ENCODE results near the gene ZDHHC5.
"Not testable (repeated sequence)": the region's sequence is repeated elsewhere in the genome, so short reads cannot be mapped to it uniquely, and the experiment has no call there.

Gene ZDHHC5

DNA sequence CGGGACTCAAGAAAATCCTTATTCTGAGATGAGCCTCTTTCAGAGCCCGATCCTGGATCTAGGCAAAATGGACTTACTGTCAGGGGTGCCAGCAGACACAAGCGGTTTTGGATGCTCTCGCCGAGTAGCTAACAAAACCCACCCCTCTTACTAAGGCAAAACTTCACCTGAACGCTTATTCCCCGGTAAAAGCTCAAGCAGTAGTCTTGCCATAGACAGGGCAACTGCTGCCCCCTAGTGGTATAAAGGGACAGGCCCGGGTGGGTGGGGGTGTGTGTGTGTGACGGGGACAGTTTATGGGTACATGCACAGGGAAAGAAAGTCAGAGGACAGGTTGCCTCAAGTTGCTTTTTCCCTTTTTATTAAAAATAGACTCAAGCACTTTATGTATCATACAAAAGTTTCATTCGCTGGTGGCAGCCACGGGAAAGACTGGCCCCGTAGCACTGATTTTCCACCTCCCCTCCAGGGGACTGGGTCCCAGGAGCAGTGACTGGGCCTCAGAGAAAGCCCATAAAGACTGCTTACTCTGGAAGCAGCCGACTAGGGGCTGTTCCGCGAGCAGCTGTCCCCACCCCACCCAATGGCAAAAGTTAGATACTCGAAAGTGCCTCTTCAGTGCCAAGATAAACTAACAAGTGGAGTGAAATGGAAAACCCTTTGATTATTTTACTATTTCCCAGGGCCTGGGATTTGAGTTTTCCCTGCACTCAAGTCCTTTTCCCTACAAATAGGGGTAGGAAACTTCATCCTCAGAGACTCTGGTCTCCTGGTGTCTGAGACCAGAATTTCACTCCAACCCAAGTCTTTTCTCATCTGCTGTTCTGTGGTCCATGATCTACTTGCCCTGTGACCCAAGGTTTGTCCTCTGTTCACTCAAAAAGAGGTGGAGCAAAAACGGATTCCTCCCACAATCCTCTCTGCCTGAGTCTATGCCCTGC is 22.9 kb upstream of the ZDHHC5 start:
- peak; percentile 78 to 86 for DNase-seq (ENCODE audit: low read depth in 2 of 2, low spot score in 1 of 2)

DNA sequence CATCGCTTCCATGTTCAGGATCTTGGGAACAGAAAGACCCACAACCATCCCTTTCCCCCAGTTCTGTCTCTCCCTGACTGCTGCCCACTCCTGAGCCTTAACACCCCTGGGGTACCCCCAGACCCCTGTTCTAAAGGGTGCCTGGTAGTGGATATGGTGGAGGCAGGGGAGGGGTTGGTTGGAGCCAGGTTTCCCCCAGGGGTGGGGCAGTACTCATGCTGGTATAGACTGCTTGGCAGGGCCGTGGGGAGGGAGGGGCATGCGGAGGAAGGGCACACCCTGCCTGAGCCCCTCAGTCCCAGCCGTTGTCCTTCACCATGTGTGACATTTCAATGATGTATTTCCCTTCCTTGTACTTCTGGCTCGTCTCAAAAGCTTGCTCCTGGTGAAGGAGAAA is 22.2 kb upstream of the ZDHHC5 start:
- DNase-seq (ENCODE audit: low read depth in 2 of 2, low spot score in 1 of 2), result no peak

DNA sequence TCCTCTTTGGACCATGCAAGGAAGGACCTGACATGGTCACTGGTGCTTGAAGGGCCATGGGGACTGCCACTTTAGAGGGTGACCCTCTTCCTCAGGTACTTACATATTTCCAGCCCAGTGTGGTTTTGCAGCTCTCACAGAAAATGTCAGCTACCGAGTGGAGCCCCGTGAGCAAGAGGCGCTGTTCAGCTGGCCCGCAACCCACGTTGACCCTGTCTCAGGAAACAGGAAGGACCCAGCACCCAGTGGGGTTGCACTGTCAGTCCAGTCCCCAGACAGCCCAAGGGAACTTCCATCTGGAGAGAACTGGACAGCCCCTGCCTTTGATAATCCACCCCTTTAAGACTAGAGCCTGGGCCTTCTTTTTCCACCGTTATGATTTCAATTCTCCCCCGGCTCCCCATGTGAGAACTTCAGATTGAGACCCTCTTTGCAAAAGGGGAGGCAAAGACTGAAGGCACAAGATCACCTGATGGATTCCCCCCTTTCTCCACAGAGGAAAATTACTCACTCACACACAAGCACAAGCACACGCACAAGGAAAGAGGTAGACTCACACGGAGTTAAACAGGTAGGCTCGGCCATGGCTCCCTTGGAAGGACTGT is 21.6 kb upstream of the ZDHHC5 start:
- DNase-seq (ENCODE audit: low read depth in 2 of 2, low spot score in 1 of 2), result no peak

DNA sequence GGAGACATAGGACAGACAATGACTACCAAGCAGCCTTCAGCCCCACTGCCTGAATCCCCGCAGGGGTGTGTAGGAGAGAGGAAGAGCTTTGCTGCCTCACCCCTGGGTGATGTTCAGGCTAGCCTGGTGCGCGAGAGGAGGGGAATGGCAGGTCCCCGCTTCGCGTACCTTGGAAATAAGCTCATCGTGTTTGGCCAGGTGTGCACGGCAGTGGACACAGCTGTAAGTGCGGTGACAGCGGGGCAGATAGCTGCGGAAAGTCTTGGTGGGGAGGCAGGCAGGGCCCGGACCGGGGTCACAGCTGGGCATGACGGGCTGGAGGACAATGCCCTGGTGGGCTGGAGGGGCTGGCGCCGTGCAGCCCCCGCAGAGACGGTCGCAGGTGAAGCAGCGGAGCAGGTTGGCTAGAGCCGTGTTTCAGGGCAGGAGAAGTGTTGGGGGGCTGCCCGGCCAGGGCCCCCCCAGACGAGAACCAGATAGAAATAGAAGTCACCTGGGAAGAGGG is 21.1 kb upstream of the ZDHHC5 start:
- DNase-seq (ENCODE audit: low read depth in 2 of 2, low spot score in 1 of 2), result no peak

DNA sequence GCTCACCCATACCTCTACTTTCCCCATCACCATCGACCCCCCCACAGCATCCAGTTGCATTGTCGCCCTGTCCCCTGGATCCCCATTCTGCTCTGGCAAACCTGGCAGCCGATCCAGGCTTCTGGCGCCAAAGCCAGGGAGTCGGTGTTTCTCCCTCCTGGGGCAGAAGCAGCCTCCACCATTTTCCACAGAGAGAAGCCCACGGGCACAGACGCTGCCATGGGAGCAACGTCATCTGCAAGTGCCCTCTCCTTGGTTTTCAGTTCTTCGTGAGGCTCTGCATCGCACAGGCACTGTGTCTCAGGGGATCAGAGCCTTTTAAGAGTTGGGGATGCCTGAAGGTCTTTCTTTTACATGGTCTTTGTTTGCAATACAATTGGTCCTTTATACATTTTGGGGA is 20.5 kb upstream of the ZDHHC5 start:
- DNase-seq (ENCODE audit: low read depth in 2 of 2, low spot score in 1 of 2), result no peak

DNA sequence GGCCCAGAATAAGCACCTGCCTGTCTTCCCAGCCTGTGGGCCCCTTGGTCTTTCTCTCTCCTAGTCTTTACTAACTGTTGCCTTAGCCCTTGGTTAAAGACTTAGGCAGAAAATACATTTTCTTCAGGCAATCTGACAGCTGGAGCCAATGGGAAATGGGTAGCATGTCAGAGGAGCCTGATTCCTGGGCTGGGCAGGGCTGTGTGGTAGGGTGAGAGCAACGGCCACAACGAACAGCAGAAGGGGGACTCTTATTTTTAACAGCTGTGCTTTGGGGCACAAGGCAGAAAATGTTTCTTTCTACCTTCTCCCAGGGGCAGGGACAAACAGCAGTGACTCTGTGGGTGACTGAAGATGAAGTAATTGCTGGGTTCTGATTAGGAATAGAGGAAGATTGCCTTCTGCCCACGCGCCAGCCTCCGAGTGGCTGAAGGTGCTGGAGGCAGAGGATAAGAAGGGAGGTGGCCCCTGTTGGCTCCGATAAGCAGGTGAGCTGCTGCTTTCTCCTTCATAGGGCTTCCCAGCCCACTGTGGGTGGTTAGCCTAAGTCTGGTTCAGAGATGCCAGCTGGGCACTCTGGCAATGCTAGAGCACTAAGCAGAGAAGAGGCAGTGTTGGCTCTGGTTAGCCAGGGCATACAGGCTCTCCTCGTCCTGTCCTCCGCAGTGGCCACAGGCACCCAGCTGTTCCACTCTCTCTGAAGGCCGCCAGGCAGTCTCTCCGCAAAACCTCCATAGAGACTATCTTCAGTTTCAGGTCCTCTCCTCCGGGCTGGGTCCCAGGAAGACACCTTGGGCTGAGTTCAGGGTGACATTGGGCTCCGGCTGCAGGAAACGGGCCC is 19.7 kb upstream of the ZDHHC5 start:
- DNase-seq (ENCODE audit: low read depth in 2 of 2, low spot score in 1 of 2), result no peak

DNA sequence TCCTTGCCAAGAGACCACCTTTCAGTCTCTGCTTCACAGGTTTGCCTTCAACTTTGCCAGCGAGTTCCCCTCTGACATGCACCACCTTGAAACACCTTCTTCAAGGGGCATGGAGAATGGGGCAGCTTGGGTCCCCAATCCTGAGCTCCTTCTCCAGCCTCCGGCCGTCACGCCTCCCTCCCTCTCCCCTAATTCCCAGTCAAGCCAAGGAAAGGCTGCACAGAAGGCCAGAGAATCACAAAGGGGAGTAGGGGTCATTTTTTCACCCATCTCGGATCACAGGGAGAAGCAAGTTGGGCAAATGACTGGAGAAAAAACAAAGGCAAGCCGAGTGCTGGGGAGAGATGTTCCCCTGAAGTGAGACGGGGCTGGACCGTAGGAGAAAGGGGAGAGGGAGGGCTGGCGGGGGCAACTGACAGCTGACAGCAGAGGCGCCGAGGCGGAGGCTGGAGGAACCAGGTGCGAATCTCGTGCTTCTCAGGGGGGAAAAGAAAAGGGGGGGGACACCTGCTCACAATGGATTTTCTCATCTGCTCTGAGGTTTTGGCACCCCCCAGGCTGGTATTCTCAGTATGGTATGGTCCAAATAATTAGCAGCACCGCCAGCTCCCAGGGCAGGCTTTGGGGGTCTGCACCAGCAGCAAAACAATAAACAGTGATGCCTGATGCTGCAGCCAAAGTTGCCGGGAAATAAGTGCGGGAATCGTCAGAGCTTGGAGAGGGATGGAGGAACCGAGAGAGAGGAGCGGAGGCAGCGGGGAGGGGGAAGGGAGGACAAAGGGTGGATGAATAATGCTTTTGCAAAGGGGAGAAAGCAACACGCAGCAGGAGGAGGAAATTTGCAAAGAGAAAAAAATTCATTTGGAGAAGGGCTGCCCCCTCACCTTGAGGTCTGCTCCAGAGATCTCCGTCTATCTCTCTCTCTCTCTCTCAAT is 18.8 kb upstream of the ZDHHC5 start:
- no peak for DNase-seq (ENCODE audit: low read depth in 2 of 2, low spot score in 1 of 2)

DNA sequence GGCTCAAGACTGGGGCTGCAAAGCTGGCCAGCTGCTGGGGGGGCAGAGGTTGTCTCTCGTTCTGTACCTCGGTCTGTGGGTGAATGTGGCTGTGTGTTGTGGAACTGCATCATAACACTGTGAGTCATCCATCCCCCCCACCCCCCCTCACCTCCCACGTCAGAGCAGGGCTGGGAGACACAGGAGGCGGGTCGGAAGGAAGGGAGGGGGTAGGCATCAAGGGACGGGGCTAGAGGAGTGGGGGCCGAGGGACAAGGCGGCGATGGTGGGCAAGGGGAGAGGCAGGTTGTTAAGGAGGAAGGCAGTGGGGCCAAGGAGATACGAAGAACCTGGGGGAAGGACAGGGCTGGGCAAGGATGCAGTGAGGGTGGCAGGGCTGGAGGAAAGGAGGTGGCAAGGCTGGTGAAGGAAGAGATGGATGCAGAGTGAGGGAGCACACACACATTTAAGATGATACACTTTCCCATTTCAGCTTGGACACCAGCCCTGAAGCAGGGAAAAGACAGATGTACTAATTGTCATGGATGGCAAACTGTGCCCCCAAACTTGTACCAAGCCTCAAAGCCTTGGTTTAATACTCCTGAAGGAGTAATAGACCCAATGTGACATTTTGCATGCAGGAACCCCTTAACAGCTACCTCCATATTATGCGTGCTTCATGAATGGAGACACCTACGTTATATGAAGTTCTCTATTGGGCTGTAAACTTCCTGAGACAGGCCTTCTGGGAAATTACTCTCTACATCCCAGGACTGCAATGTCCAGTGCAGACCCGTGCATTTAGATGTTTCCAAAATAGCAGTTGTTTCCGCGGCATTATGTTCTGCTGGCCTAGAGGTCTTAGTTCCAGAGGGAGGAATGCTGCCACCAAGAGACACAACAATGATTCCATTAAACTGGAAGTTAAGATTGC is 17.8 kb upstream of the ZDHHC5 start, which contains the start of gene YPEL4:
Gene YPEL4 (minus strand): TSS at position 87 of the 913 bp plus-strand sequence. CDS start 2,805 bp downstream, outside the sequence.
- DNase-seq (ENCODE audit: low read depth in 2 of 2, low spot score in 1 of 2), result peak; percentile 28 to 39

DNA sequence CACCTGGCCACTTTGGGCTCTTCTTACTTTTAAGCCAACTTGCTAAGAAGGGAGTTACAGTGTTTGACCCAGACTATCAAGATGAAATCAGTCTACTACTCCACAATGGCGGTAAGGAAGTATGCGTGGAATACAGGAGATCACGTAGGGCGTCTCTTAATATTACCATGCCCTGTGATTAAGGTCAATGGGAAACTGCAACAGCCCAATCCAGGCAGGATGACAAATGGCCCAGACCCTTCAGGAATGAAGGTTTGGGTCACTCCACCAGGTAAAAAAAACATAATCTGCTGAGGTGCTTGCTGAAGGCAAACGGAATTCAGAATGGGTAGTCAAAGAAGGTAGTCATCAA is 17.2 kb upstream of the ZDHHC5 start:
- no peak for DNase-seq (ENCODE audit: low read depth in 2 of 2, low spot score in 1 of 2)

DNA sequence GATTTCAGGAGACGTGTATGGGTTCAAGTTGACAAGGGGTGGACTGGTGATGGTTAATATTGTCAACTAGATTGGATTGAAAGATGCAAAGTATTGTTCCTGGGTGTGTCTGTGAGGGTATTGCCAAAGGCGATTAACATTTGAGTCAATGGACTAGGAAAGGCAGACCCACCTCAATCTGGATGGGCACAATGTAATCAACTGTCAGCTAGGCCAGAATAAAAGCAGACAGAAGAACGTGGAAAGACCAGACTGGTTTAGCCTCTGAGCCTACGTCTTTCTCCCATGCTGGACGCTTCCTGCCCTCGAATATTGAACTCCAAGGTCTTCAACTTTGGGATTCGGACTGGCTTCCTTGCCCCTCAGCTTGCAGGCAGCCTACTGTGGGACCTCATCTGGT is 16.5 kb upstream of the ZDHHC5 start:
- no peak for DNase-seq (ENCODE audit: low read depth in 2 of 2, low spot score in 1 of 2)

DNA sequence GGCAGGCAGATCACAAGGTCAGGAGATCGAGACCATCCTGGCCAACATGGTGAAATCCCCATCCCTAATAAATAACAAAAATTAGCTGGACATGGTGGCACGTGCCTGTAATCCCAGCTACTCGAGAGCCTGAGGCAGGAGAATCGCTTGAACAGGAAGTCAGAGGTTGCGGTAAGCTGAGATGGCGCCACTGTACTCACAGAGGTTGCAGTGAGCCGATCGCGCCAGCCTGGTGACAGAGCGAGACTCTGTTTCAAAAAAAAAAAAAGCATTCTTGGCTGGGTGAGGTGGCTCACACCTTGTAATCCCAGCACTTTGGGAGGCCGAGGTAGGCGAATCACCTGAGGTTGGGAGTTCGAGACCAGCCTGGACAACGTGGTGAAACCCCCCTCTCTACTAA is 15.7 kb upstream of the ZDHHC5 start:
- DNase-seq (ENCODE audit: low read depth in 2 of 2, low spot score in 1 of 2), result not testable (repeated sequence)

DNA sequence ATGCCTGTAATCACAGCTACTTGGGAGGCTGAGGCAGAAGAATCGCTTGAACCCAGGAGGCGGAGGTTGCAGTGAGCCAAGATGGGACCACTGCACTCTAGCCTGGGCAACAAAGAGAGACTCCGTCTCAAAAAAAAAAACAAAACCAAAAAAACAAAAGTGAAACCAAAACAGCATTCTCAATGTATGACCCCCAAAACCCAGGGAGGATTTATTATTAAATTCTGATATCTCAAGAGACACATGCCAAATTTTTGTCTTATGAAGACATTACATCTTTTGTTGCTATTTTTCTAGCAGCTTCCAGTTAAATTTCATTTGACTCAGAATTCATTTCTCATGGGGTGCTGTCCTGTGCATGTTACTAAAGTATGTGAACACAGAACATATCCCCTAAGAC is 15.3 kb upstream of the ZDHHC5 start:
- no peak for DNase-seq (ENCODE audit: low read depth in 2 of 2, low spot score in 1 of 2)

DNA sequence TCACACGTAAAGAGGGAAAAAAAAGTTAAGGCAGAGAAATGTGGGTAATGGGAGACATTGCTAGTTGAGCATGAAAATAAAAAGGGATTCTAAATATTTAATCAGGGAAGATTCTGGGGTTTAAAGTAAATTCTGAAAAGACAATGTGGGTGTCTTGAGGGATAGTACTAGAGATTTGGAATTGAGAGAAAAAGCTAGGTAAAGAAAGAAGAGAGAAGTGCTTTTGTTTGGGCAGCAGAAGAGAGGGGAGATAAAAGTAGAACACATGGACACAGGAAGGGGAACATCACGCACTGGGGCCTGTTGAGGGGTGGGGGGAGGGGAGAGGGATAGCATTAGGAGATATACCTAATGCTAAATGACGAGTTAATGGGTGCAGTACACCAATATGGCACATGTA is 14.8 kb upstream of the ZDHHC5 start:
- DNase-seq (ENCODE audit: low read depth in 2 of 2, low spot score in 1 of 2), result no peak

DNA sequence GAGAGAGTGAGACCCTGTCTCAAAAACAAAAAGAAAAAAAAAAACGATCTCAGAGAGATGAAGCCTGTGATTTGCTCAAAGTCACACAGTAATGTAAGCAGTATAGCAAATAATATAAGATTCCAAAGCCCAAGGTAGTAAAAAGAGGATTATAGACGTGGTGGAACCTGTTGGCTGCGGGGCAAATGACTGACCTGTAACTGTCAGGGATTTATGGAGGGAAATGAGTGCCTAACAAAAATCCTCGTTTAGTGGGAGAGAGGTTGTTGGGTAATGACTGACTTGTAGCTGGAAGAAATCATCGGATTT is 11.1 kb upstream of the ZDHHC5 start:
- DNase-seq (ENCODE audit: low read depth in 2 of 2, low spot score in 1 of 2), result no peak

DNA sequence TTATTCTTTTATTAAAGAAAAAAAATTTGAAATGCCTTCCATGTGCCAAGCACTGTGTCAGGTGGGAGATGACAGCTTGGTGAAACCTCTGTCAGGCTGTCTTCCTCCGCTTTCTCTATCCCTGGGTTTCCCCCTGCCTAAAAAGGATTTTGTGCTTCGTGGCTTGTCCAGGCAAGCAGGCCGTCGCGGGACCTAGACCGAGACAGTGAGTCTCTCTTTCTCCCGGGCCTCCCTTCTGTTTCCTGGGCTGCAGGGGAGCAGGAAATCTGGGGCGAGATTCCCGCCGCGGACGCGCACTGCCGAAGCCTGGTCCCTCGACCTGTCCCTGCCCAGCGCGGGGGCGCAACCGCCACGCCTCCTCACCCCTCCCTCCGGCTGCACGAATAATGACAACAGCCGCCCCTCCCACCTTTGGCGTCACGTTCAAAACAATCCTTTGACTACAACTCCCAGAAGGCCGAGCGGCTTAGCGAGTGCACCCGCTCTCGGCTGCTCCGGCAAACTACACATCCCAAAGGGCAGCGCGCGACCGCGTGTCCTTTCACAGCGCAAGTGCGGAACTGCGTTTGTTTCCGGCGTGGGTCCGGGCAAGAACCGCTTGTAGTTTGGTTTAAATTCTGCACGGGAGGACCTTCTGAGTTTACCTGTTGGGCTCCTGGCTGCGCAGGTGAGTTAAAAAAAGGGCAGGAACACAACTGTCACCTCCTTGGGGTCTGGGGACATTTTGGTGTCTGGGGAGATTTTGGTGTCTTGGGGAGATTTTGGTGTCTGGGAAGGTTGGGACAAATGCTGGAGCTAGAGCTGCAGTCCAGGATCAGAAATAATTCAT is 10.5 kb upstream of the ZDHHC5 start, which contains the start of gene CLP1:
Gene CLP1 (plus strand): TSS at position 569 of the 829 bp plus-strand sequence. CDS start 1,715 bp downstream, outside the sequence.
- peak; percentile 96 to 97 for DNase-seq (ENCODE audit: low read depth in 2 of 2, low spot score in 1 of 2)

DNA sequence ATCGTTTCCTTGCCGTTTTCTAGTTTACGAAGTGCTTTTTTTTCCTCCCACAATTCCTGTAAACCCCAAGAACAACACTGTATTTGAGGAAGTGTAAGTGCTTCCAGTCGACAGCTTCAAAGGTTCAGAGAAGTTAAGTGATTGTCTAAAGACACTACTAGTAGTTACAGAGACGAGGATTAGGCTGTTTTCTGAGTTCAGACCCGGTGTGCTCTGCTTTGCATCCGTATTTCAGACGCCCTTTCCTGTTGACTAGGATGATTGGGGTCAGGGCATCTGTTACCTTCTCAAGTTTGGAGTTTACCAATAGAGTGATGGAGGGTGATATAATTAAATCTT is 9.9 kb upstream of the ZDHHC5 start:
- no peak for DNase-seq (ENCODE audit: low read depth in 2 of 2, low spot score in 1 of 2)

DNA sequence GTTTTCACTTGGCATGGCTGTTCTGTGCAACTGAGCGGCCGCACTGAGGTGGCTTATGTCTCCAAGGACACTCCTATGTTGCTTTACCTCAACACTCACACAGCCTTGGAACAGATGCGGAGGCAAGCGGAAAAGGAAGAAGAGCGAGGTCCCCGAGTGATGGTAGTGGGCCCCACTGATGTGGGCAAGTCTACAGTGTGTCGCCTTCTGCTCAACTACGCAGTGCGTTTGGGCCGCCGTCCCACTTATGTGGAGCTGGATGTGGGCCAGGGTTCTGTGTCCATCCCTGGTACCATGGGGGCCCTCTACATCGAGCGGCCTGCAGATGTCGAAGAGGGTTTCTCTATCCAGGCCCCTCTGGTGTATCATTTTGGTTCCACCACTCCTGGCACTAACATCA is 8.2 kb upstream of the ZDHHC5 start:
- DNase-seq (ENCODE audit: low read depth in 2 of 2, low spot score in 1 of 2), result no peak

DNA sequence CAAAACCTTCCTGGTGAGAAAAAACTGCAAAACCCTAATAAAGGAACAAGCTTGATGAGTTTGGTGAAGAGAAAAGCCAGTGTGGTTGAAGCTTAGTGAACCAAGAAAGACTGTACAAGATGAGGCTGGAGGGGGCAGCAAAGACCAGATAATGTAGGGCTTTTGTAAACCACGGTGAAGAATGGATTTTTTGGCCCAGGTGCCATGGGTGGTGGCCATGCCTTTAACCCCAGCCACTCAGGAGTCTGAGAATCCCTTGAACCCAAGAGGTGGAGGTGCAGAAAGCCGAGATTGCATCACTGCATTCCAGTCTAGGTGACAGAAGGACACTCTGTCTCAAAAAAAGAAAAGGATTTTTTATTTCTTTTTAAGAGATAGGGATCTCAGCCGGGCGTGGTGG is 5.0 kb upstream of the ZDHHC5 start:
- DNase-seq (ENCODE audit: low read depth in 2 of 2, low spot score in 1 of 2), result no peak

DNA sequence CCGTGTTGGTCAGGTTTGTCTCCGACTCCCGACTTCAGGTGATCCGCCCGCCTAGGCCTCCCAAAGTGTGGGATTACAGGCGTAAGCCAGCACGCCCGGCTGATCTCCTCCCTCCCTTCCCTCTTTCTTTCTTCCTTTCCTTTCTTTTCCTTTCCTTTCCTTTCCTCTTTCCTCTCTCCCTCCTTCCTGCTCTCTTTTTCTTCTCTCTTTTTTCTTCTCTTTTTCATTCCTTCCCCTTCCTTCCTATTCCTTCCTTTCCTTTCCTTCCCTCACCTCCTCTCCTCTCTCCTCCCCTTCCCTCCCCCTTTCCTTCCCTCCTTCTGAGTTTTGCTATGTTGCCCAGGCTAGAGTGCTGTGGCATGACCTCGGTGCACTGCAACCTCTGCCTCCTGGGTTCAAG is 3.9 kb upstream of the ZDHHC5 start:
- DNase-seq (ENCODE audit: low read depth in 2 of 2, low spot score in 1 of 2), result no peak

Measured in stimulated activated CD8-positive, alpha-beta memory T cell treated with anti-CD3 and anti-CD28 coated beads, Interleukin-4, amount 100 ng/mL, for 1 hour (primary cell).